Measurements from ENCODE around the gene PSMB4.
"Not testable (repeated sequence)": the region's sequence is repeated elsewhere in the genome, so short reads cannot be mapped to it uniquely, and the experiment has no call there.

PSMB4 gene

GRCh38 chr1:151390221-151391078 is 8.9 kb upstream of the PSMB4 start:
- not testable (repeated sequence) for DNase-seq

- DNase-seq, result no peak
These were observed 8.3 kb upstream of the PSMB4 start for GRCh38 chr1:151391079-151391563.

GRCh38 chr1:151393583-151393982 is 5.8 kb upstream of the PSMB4 start:
- no peak for DNase-seq

- not testable (repeated sequence) for DNase-seq
These were observed 3.1 kb upstream of the PSMB4 start for GRCh38 chr1:151396265-151396664.

- DNase-seq, result no peak
These were observed 1.9 kb downstream of the PSMB4 start for GRCh38 chr1:151401125-151401788.

GRCh38 chr1:151401860-151402259 is 2.5 kb downstream of the PSMB4 start:
- DNase-seq, result no peak

- no peak for DNase-seq
These were observed 3.4 kb downstream of the PSMB4 start for GRCh38 chr1:151402764-151403163.

GRCh38 chr1:151403612-151404011 is 4.2 kb downstream of the PSMB4 start:
- no peak for DNase-seq

- no peak for DNase-seq
These were observed 6.0 kb downstream of the PSMB4 start for GRCh38 chr1:151405187-151405951.

GRCh38 chr1:151406176-151406575 is 6.8 kb downstream of the PSMB4 start:
- DNase-seq, result peak in 1 of 2 donors; percentile 8

GRCh38 chr1:151407304-151407703 is 7.9 kb downstream of the PSMB4 start:
- DNase-seq, result no peak

GRCh38 chr1:151408891-151409290 is 9.5 kb downstream of the PSMB4 start:
- no peak for DNase-seq

GRCh38 chr1:151411884-151412283 is 12.5 kb downstream of the PSMB4 start:
- DNase-seq, result no peak

GRCh38 chr1:151416231-151416630 is 16.9 kb downstream of the PSMB4 start:
- no peak for DNase-seq

GRCh38 chr1:151418081-151418480 is 18.7 kb downstream of the PSMB4 start:
- no peak for DNase-seq

GRCh38 chr1:151419819-151420218 is 20.4 kb downstream of the PSMB4 start:
- no peak for DNase-seq

GRCh38 chr1:151425103-151425502 is 25.7 kb downstream of the PSMB4 start:
- DNase-seq, result no peak

- DNase-seq, result no peak
These were observed 28.7 kb downstream of the PSMB4 start for GRCh38 chr1:151428068-151428467.

GRCh38 chr1:151433827-151434226 is 34.5 kb downstream of the PSMB4 start:
- DNase-seq, result not testable (repeated sequence)

GRCh38 chr1:151435174-151435573 is 35.8 kb downstream of the PSMB4 start:
- DNase-seq, result no peak

- DNase-seq, result no peak
These were observed 37.6 kb downstream of the PSMB4 start for GRCh38 chr1:151436985-151437384.

GRCh38 chr1:151437396-151437795 is 38.0 kb downstream of the PSMB4 start:
- not testable (repeated sequence) for DNase-seq
